DOHH2 (cell line): ENCODE data around the gene TRMT112.

ENCODE experiments used
- H3F3A ChIP-seq: fragments of 200-600 bp; sonication (generic), shearing (Covaris generic); 2 replicates; pipeline ENCODE4 v1.6.0; 2016; ENCODE audit warnings: antibody characterized with exemption, mild to moderate bottlenecking; ENCODE audit not compliant: control insufficient read depth, insufficient read depth
- H3K27ac ChIP-seq: fragments of 200-600 bp; sonication (generic); 2 replicates; pipeline ENCODE4 v1.5.1; 2014; ENCODE audit warnings: low read depth, mild to moderate bottlenecking, low read length, moderate library complexity
- H3K27me3 ChIP-seq: fragments of 200-600 bp; sonication (generic); 2 replicates; pipeline ENCODE4 v1.6.1; 2014; ENCODE audit warnings: mild to moderate bottlenecking, low read length, mixed read lengths; ENCODE audit not compliant: control insufficient read depth
- H3K36me3 ChIP-seq: fragments of 200-600 bp; sonication (generic); 2 replicates; pipeline ENCODE4 v1.6.1; 2014; ENCODE audit warnings: mild to moderate bottlenecking, low read length, moderate library complexity, mixed read lengths; ENCODE audit not compliant: control insufficient read depth
- H3K4me1 ChIP-seq: fragments of 200-600 bp; sonication (generic); 2 replicates; pipeline ENCODE4 v1.6.1; 2014; ENCODE audit warnings: mild to moderate bottlenecking, low read length, mixed read lengths; ENCODE audit not compliant: control insufficient read depth
- H3K4me2 ChIP-seq: fragments of 200-600 bp; sonication (generic); 2 replicates; pipeline ENCODE4 v1.6.0; 2014; ENCODE audit warnings: mild to moderate bottlenecking, low read length, moderate library complexity
- H3K4me3 ChIP-seq: fragments of 200-600 bp; sonication (generic); 2 replicates; pipeline ENCODE4 v1.5.1; 2014; ENCODE audit warnings: mild to moderate bottlenecking, low read length, mixed read lengths
- H3K79me2 ChIP-seq: fragments of 200-600 bp; sonication (generic); 2 replicates; pipeline ENCODE4 v1.6.1; 2014; ENCODE audit warnings: mild to moderate bottlenecking, low read length, mixed read lengths; ENCODE audit not compliant: control insufficient read depth
- H3K9me2 ChIP-seq: fragments of 200-600 bp; sonication (generic); replicated peaks from 2 replicates; pipeline ENCODE4 v1.6.1; 2014; ENCODE audit warnings: mild to moderate bottlenecking, low read length, mixed read lengths; ENCODE audit not compliant: control insufficient read depth
- H3K9me3 ChIP-seq: fragments of 200-600 bp; sonication (generic); 2 replicates; pipeline ENCODE4 v1.6.1; 2014; ENCODE audit warnings: antibody characterized with exemption, low read length, mixed read lengths; ENCODE audit not compliant: control insufficient read depth, insufficient read depth
- H4K20me1 ChIP-seq: fragments of 200-600 bp; sonication (generic); 2 replicates; pipeline ENCODE4 v1.6.0; 2014; ENCODE audit warnings: low read depth, mild to moderate bottlenecking, antibody characterized with exemption, low read length, moderate library complexity; ENCODE audit not compliant: control insufficient read depth, insufficient read depth
- CTCF ChIP-seq: fragments of 200-600 bp; sonication (generic); IDR thresholded peaks from one replicate; pipeline ENCODE4 v1.5.1; 2014; ENCODE audit warnings: antibody characterized with exemption, mild to moderate bottlenecking, low read depth, low read length; ENCODE audit not compliant: poor library complexity, severe bottlenecking
- EZH2phosphoT487 ChIP-seq: fragments of 200-600 bp; sonication (generic); IDR thresholded peaks from 2 replicates; pipeline ENCODE4 v1.6.1; 2017; ENCODE audit warnings: borderline replicate concordance, mild to moderate bottlenecking, antibody characterized with exemption, low read length, moderate library complexity, mixed read lengths

The TRMT112 gene

GRCh38 chr11:64355078-64355940, 38.0 kb upstream of the TRMT112 start:
- peaks cover 5% of the 10 kb centered on the region for H3F3A ChIP-seq
- no peak overlapping the region for H3K4me3 ChIP-seq
- H3K4me2 ChIP-seq, result 0 out of 2 replicates have a peak overlapping the region, but pooled peaks have one; percentile 19
- no peaks in the 10 kb centered on the region for H3K27me3 ChIP-seq
- no peaks in the 10 kb centered on the region for H4K20me1 ChIP-seq
- H3K4me1 ChIP-seq, result peaks cover 34% of the 10 kb centered on the region
- peaks cover 6% of the 10 kb centered on the region; the same call in 1 of the 2 replicates for H3K79me2 ChIP-seq
- TF ChIP-seq EZH2phosphoT487, result no peak
- TF ChIP-seq CTCF, result peak; percentile 71
- H3K36me3 ChIP-seq, result peaks cover 3% of the 10 kb centered on the region
- no peaks in the 10 kb centered on the region for H3K9me2 ChIP-seq
- H3K27ac ChIP-seq, result no peak overlapping the region
- no peaks in the 10 kb centered on the region for H3K9me3 ChIP-seq

DNA sequence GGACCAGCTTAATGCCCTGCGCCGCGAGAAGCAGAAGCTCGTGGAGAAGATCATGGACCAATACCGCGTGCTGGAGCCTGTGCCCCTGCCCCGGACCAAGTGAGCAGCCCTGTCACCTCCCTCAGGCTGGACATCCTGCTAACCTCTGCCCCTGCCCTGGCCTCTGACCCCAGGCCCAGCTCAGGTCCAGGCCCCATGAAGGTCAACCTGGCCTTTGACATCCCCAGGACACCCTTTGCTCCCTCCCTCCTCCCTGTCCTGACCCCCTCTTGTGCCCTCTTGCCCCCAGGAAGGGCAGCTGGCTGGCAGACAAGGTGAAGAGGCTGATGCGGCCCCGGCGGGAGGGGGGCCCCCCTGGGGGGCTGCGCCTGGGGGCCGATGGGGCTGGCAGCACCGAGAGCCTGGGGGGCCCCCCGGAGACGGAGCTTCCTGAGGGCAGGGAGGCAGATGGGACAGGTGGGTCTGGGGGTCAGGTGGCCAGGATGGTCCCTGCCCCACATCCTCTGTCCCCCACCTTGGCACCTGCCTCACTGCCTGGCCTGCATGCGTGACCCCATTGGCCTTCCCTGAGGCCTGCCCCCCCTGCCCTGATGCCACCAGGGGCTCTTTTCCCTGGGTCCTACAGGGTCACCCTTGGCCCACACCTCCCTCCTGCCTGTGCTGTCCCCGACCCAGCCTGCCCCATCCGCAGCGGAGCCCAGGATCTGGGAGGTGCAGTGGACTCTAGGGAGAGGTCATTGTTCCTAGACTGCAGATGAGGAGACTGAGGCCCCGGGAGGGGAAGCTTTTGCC, 36.6 kb upstream of the TRMT112 start:
- no peaks in the 10 kb centered on the region for H3K79me2 ChIP-seq
- H3F3A ChIP-seq, result peaks cover 5% of the 10 kb centered on the region
- no peaks in the 10 kb centered on the region for H4K20me1 ChIP-seq
- no peak overlapping the region for H3K4me2 ChIP-seq
- no peak for TF ChIP-seq CTCF
- TF ChIP-seq EZH2phosphoT487, result no peak
- no peaks in the 10 kb centered on the region for H3K9me3 ChIP-seq
- peaks cover 8% of the 10 kb centered on the region for H3K36me3 ChIP-seq
- H3K27ac ChIP-seq, result no peak overlapping the region
- H3K4me3 ChIP-seq, result no peak overlapping the region
- H3K4me1 ChIP-seq, result peaks cover 22% of the 10 kb centered on the region
- no peaks in the 10 kb centered on the region for H3K9me2 ChIP-seq
- no peaks in the 10 kb centered on the region for H3K27me3 ChIP-seq

DNA sequence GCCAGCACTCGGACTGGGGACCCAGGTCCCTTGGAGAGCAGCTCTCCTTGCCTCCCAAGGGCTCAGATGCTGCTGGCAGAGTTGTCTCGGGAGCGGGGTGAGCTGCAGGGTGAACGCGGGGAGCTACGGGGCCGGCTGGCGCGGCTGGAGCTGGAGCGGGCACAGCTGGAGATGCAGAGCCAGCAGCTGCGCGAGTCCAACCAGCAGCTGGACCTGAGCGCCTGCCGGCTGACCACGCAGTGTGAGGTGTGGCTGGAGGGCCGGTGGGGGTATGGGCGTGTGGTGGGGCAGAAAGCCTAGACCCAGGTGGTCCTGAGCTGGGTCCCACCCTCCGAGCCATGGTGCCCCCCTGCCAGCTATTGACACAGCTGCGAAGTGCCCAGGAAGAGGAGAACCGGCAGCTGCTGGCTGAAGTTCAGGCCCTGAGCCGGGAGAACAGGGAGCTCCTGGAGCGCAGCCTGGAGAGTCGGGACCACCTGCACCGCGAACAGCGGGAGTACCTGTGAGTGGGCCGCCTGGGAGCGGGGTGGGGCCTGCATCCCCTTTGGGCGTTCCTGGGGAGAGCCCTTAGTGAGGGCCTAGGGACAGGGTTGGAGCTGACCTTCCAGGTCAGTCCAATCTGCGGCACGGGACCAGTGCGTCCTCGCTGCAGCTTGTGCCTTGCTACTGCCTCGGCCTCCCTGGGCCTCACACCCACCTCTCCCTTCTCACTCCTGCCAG, 35.8 kb upstream of the TRMT112 start:
- H3K4me3 ChIP-seq, result no peak overlapping the region
- peaks cover 5% of the 10 kb centered on the region for H3F3A ChIP-seq
- H3K9me2 ChIP-seq, result no peaks in the 10 kb centered on the region
- H3K27me3 ChIP-seq, result no peaks in the 10 kb centered on the region
- peaks cover 8% of the 10 kb centered on the region for H3K36me3 ChIP-seq
- no peaks in the 10 kb centered on the region for H3K9me3 ChIP-seq
- peaks cover 14% of the 10 kb centered on the region for H3K4me1 ChIP-seq
- no peaks in the 10 kb centered on the region for H4K20me1 ChIP-seq
- no peak overlapping the region for H3K4me2 ChIP-seq
- H3K79me2 ChIP-seq, result no peaks in the 10 kb centered on the region
- no peak overlapping the region for H3K27ac ChIP-seq
- no peak for TF ChIP-seq CTCF
- TF ChIP-seq EZH2phosphoT487, result no peak
